Measurements from ENCODE around the gene COL23A1.

COL23A1 gene

GRCh38 chr5:178437386-178438075 lies 152.7 kb downstream of the COL23A1 start:
- H3K36me3 ChIP-seq (ENCODE audit: insufficient read depth, low read length) = no peaks in the 10 kb centered on the region
- no peak for DNase-seq (ENCODE audit: low read depth, low spot score)
- TF ChIP-seq POLR2AphosphoS5 (IDR thresholded peaks at IDR 0.05; ENCODE audit: borderline replicate concordance, low read depth, low read length) (no peak), EZH2 (IDR thresholded peaks at IDR 0.05) (no peak), FOXP2 (optimal IDR thresholded peaks at IDR 0.05; ENCODE audit: control extremely low read depth, extremely low read length, insufficient read depth) (no peak)
- no peaks in the 10 kb centered on the region for H3K9me3 ChIP-seq (ENCODE audit: low read depth, low read length)
- H3K4me3 ChIP-seq = no peak overlapping the region
- H3K9ac ChIP-seq (ENCODE audit: insufficient read length) = no peak overlapping the region
- no peak overlapping the region for H3K27ac ChIP-seq

- Histone ChIP-seq H3K36me3 (ENCODE audit: insufficient read depth, low read length) (no peaks in the 10 kb centered on the region), H3K27ac (no peak overlapping the region), H3K9me3 (ENCODE audit: low read depth, low read length) (no peaks in the 10 kb centered on the region), H3K4me3 (no peak overlapping the region), H3K9ac (ENCODE audit: insufficient read length) (no peak overlapping the region)
- DNase-seq (ENCODE audit: low read depth, low spot score) = no peak
- TF ChIP-seq POLR2AphosphoS5 (IDR thresholded peaks at IDR 0.05; ENCODE audit: borderline replicate concordance, low read depth, low read length) (no peak), EZH2 (IDR thresholded peaks at IDR 0.05) (no peak), FOXP2 (optimal IDR thresholded peaks at IDR 0.05; ENCODE audit: control extremely low read depth, extremely low read length, insufficient read depth) (no peak)
Observed at GRCh38 chr5:178436326-178436940, 153.8 kb downstream of the COL23A1 start.

GRCh38 chr5:178435321-178436238 lies 154.6 kb downstream of the COL23A1 start:
- Histone ChIP-seq H3K27ac (no peak overlapping the region), H3K9ac (ENCODE audit: insufficient read length) (no peak overlapping the region), H3K9me3 (ENCODE audit: low read depth, low read length) (no peaks in the 10 kb centered on the region), H3K4me3 (no peak overlapping the region), H3K36me3 (ENCODE audit: insufficient read depth, low read length) (no peaks in the 10 kb centered on the region)
- TF ChIP-seq EZH2 (IDR thresholded peaks at IDR 0.05) = no peak
- no peak for TF ChIP-seq POLR2AphosphoS5 (IDR thresholded peaks at IDR 0.05; ENCODE audit: borderline replicate concordance, low read depth, low read length)
- no peak for TF ChIP-seq FOXP2 (optimal IDR thresholded peaks at IDR 0.05; ENCODE audit: control extremely low read depth, extremely low read length, insufficient read depth)
- no peak for DNase-seq (ENCODE audit: low read depth, low spot score)

GRCh38 chr5:178434851-178435250 lies 155.3 kb downstream of the COL23A1 start:
- H3K9me3 ChIP-seq (ENCODE audit: low read depth, low read length) = no peaks in the 10 kb centered on the region
- no peak overlapping the region for H3K9ac ChIP-seq (ENCODE audit: insufficient read length)
- no peak overlapping the region for H3K27ac ChIP-seq
- no peak for DNase-seq (ENCODE audit: low read depth, low spot score)
- H3K36me3 ChIP-seq (ENCODE audit: insufficient read depth, low read length) = no peaks in the 10 kb centered on the region
- no peak overlapping the region for H3K4me3 ChIP-seq
- TF ChIP-seq EZH2 (IDR thresholded peaks at IDR 0.05) = no peak
- no peak for TF ChIP-seq FOXP2 (optimal IDR thresholded peaks at IDR 0.05; ENCODE audit: control extremely low read depth, extremely low read length, insufficient read depth)
- no peak for TF ChIP-seq POLR2AphosphoS5 (IDR thresholded peaks at IDR 0.05; ENCODE audit: borderline replicate concordance, low read depth, low read length)

- Histone ChIP-seq H3K36me3 (ENCODE audit: insufficient read depth, low read length) (no peaks in the 10 kb centered on the region), H3K9me3 (ENCODE audit: low read depth, low read length) (no peaks in the 10 kb centered on the region), H3K9ac (ENCODE audit: insufficient read length) (no peak overlapping the region), H3K4me3 (no peak overlapping the region), H3K27ac (no peak overlapping the region)
- TF ChIP-seq POLR2AphosphoS5 (IDR thresholded peaks at IDR 0.05; ENCODE audit: borderline replicate concordance, low read depth, low read length) (no peak), EZH2 (IDR thresholded peaks at IDR 0.05) (no peak), FOXP2 (optimal IDR thresholded peaks at IDR 0.05; ENCODE audit: control extremely low read depth, extremely low read length, insufficient read depth) (no peak)
- no peak for DNase-seq (ENCODE audit: low read depth, low spot score)
Observed at GRCh38 chr5:178434016-178434761, 156.0 kb downstream of the COL23A1 start.

DNA sequence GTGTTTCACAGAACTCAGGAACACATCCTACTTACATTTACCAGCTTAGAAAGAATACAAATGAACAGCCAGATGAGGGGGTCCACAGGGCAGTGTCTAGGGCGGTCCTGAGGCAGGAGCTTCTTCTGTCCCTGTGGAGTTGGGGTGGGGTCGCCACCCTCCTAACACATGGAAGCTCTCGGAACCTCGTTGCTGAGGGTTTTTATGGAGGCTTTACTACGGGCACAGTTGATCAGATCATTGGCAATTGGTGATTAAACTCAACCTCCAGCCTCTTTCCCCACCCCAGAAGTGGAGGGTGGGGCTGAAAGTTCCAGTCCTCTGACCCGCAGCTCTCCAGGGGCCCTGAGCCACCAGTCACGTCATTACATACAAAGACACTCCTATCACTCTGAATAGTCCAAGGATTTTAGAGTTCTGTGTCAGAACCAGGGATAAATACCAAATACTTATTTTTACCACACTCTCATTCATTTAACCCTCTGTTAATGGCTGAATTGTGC lies 156.9 kb downstream of the COL23A1 start:
- Histone ChIP-seq H3K36me3 (ENCODE audit: insufficient read depth, low read length) (no peaks in the 10 kb centered on the region), H3K4me3 (no peak overlapping the region), H3K9ac (ENCODE audit: insufficient read length) (no peak overlapping the region), H3K27ac (no peak overlapping the region), H3K9me3 (ENCODE audit: low read depth, low read length) (no peaks in the 10 kb centered on the region)
- DNase-seq (ENCODE audit: low read depth, low spot score) = no peak
- no peak for TF ChIP-seq POLR2AphosphoS5 (IDR thresholded peaks at IDR 0.05; ENCODE audit: borderline replicate concordance, low read depth, low read length)
- no peak for TF ChIP-seq EZH2 (IDR thresholded peaks at IDR 0.05)
- no peak for TF ChIP-seq FOXP2 (optimal IDR thresholded peaks at IDR 0.05; ENCODE audit: control extremely low read depth, extremely low read length, insufficient read depth)

- DNase-seq (ENCODE audit: low read depth, low spot score) = no peak
- no peak overlapping the region for H3K9ac ChIP-seq (ENCODE audit: insufficient read length)
- no peak overlapping the region for H3K27ac ChIP-seq
- no peaks in the 10 kb centered on the region for H3K9me3 ChIP-seq (ENCODE audit: low read depth, low read length)
- TF ChIP-seq FOXP2 (optimal IDR thresholded peaks at IDR 0.05; ENCODE audit: control extremely low read depth, extremely low read length, insufficient read depth) (no peak), POLR2AphosphoS5 (IDR thresholded peaks at IDR 0.05; ENCODE audit: borderline replicate concordance, low read depth, low read length) (no peak), EZH2 (IDR thresholded peaks at IDR 0.05) (no peak)
- H3K36me3 ChIP-seq (ENCODE audit: insufficient read depth, low read length) = no peaks in the 10 kb centered on the region
- H3K4me3 ChIP-seq = no peak overlapping the region
Observed at GRCh38 chr5:178432421-178433272, 157.5 kb downstream of the COL23A1 start.

Measured in SK-N-MC (cell line).